K562 (cell line): Measurements from ENCODE around the gene PRKAG1. TPM values are rescaled to one million over a fixed set of nuclear protein-coding genes. Genes with fewer than 3 reads are reported as not detected.

Experiments used
- ATAC-seq: fragments of 200-7000 bp; cut with Tn5 transposase; 3 replicates; pipeline ENCODE4 v1.9.1; 2020; ENCODE audit warnings: moderate library complexity
- BruUV-seq: library from RNA; stranded (reverse); fragments of 400-500 nt; replicated peaks from 2 replicates; lab custom pipeline; 2021; lab: Mats Ljungman, UMichigan
- CTCF ChIA-PET: fragments of 300-600 bp; formaldehyde crosslinking; extraction: SDS; loops from one replicate; lab custom pipeline; 2021; ENCODE audit warnings: low intra/inter-chr PET ratio; lab: Yijun Ruan, JAX
- POLR2A ChIA-PET: fragments of 300-600, 350-650 bp; sonication (Branson Sonifier 250); formaldehyde crosslinking; extraction: SDS; loops from one replicate; lab custom pipeline; 2021; ENCODE audit warnings: antibody characterized with exemption, inconsistent platforms; lab: Yijun Ruan, JAX
- DNase-seq, 4 experiments: peaks; one replicate each; pipeline versions ENCODE4 v3.0.0 to v3.0.0-alpha.2; 2011 to 2018; ENCODE audit warnings: low spot score in 3 of 4, mixed read lengths in 3 of 4; ENCODE audit errors: extremely low read depth in 1 of 4
- FAIRE-seq: peaks from 2 replicates; lab custom pipeline; 2011; peaks lifted over from hg19 to GRCh38; lab: Jason Lieb, UNC
- H2AFZ ChIP-seq: 2 replicates; pipeline ENCODE4 v1.6.0; 2011; ENCODE audit warnings: low read depth, low read length, control low read depth, inconsistent platforms
- H3K27ac ChIP-seq: fragments of 200-600 bp; 3 replicates; pipeline ENCODE4 v1.8.0; 2011; ENCODE audit warnings: low read depth, mild to moderate bottlenecking, control low read depth, inconsistent platforms, low read length, moderate library complexity, mixed read lengths; ENCODE audit errors: extremely low read depth
- H3K27me3 ChIP-seq, 2 experiments: fragments of 300-600 bp in 1 of 2; 2 replicates in 1 of 2; 3 replicates in 1 of 2; pipeline versions ENCODE4 v1.6.0 to v1.8.0; 2011; ENCODE audit warnings: inconsistent platforms in 2 of 2, low read length in 2 of 2, mild to moderate bottlenecking in 1 of 2, mixed read lengths in 1 of 2, moderate library complexity in 1 of 2; ENCODE audit not compliant: control insufficient read depth in 2 of 2, insufficient read depth in 2 of 2
- H3K36me3 ChIP-seq: fragments of 300-600 bp; 3 replicates; pipeline ENCODE4 v1.8.0; 2011; ENCODE audit warnings: mild to moderate bottlenecking, low read length, inconsistent platforms; ENCODE audit not compliant: control insufficient read depth, insufficient read depth
- H3K4me1 ChIP-seq, 2 experiments: fragments of 200-600 bp in 1 of 2; replicated peaks in 1 of 2; 2 replicates in 1 of 2; 3 replicates in 1 of 2; pipeline versions ENCODE4 v1.5.1 to v1.8.0; 2011; ENCODE audit warnings: inconsistent platforms in 2 of 2, low read length in 2 of 2, mild to moderate bottlenecking in 1 of 2, mixed read lengths in 1 of 2, moderate library complexity in 1 of 2; ENCODE audit not compliant: control insufficient read depth in 2 of 2, insufficient read depth in 2 of 2
- H3K4me2 ChIP-seq: 2 replicates; pipeline ENCODE4 v1.6.1; 2011; ENCODE audit warnings: low read length, control low read depth, inconsistent platforms, mixed read lengths; ENCODE audit not compliant: insufficient read depth
- H3K4me3 ChIP-seq: fragments of 200-600 bp; sonication (generic), shearing (Covaris generic); 2 replicates; pipeline ENCODE4 v1.5.1; 2016; ENCODE audit warnings: control low read depth, inconsistent platforms
- H3K79me2 ChIP-seq: fragments of 200-600 bp; 3 replicates; pipeline ENCODE4 v1.8.0; 2011; ENCODE audit warnings: low read length, inconsistent platforms; ENCODE audit not compliant: control insufficient read depth, insufficient read depth
- H3K9ac ChIP-seq, 2 experiments: 2 replicates each; pipeline versions ENCODE4 v1.6.0 to v1.6.1; 2011; ENCODE audit warnings: low read depth in 2 of 2, low read length in 2 of 2, control low read depth in 1 of 2, inconsistent platforms in 1 of 2, mild to moderate bottlenecking in 1 of 2, mixed read lengths in 1 of 2; ENCODE audit not compliant: insufficient read depth in 1 of 2
- H3K9me1 ChIP-seq: one replicate; pipeline ENCODE4 v1.6.0; 2011; ENCODE audit warnings: inconsistent platforms, mild to moderate bottlenecking, low read length, moderate library complexity; ENCODE audit not compliant: control insufficient read depth, insufficient read depth
- H3K9me3 ChIP-seq: replicated peaks from 2 replicates; pipeline ENCODE4 v1.5.1; 2011; ENCODE audit warnings: low read depth, low read length, inconsistent platforms; ENCODE audit not compliant: control insufficient read depth, insufficient read depth
- H4K20me1 ChIP-seq: replicated peaks from 2 replicates; pipeline ENCODE4 v1.6.1; 2011; ENCODE audit warnings: low read length, inconsistent platforms, mixed read lengths; ENCODE audit not compliant: control insufficient read depth, insufficient read depth
- BRD9 ChIP-seq: fragments of 450-650 bp; IDR thresholded peaks from 2 replicates; pipeline ENCODE4 v1.6.1; 2018; ENCODE audit warnings: low read depth; ENCODE audit not compliant: partially characterized antibody
- CCAR2 ChIP-seq: fragments of 200-400 bp; formaldehyde crosslinking; IDR thresholded peaks from 2 replicates; pipeline ENCODE4 v1.6.1; 2017; ENCODE audit warnings: mild to moderate bottlenecking, low read depth, low read length
- CHAMP1 ChIP-seq: fragments of 450-650 bp; IDR thresholded peaks from 2 replicates; pipeline ENCODE4 v1.6.1; 2016; ENCODE audit warnings: mild to moderate bottlenecking
- MTA3 ChIP-seq: fragments of 450-650 bp; formaldehyde crosslinking; IDR thresholded peaks from 2 replicates; pipeline ENCODE4 v1.6.1; 2017; ENCODE audit warnings: mild to moderate bottlenecking, borderline replicate concordance
- POLR2G ChIP-seq: fragments of 200-400 bp; formaldehyde crosslinking; IDR thresholded peaks from 2 replicates; pipeline ENCODE4 v1.6.1; 2017; ENCODE audit warnings: low read depth, mild to moderate bottlenecking, antibody characterized with exemption, low read length, moderate library complexity
- RBM22 ChIP-seq: fragments of 200-400 bp; formaldehyde crosslinking; IDR thresholded peaks from 2 replicates; pipeline ENCODE4 v1.6.1; 2018; ENCODE audit warnings: low read length, low read depth; ENCODE audit not compliant: poor library complexity, severe bottlenecking
- SMARCE1 ChIP-seq: fragments of 450-650 bp; IDR thresholded peaks from 2 replicates; pipeline ENCODE4 v1.7.1; 2016; ENCODE audit warnings: mild to moderate bottlenecking
- ZNF3 ChIP-seq: fragments of 250-450 bp; sonication (Bioruptor Pico); IDR thresholded peaks from 2 replicates; pipeline ENCODE4 v1.5.0; 2021; ENCODE audit warnings: mild to moderate bottlenecking, moderate library complexity
- ZNF551 ChIP-seq: fragments of 250-450 bp; sonication (Bioruptor Pico); IDR thresholded peaks from 2 replicates; pipeline ENCODE4 v1.5.0; 2021; ENCODE audit warnings: mild to moderate bottlenecking, moderate library complexity
- WGBS: fragments of 100-300 bp; shearing (Covaris generic); methylation state at CpG from one replicate; pipeline ENCODE4 v1.1.6; 2016; ENCODE audit warnings: low coverage, mixed read lengths; ENCODE audit not compliant: insufficient coverage; ENCODE audit errors: missing lambda C conversion rate; 5-methylcytosine and 5-hydroxymethylcytosine counted together
- in situ Hi-C: fragments of 300-500 bp; cut with MboI; formaldehyde crosslinking; loops from 4 replicates; pipeline ENCODE4 v1.15.0; 2018; ENCODE audit warnings: inconsistent platforms, mixed read lengths
- intact Hi-C: fragments of 100-400 bp; cut with micrococcal nuclease; formaldehyde crosslinking; loops from 2 replicates; pipeline ENCODE4 v1.14.2; 2022
- polyA plus RNA-seq, 8 experiments: library from polyadenylated mRNA; depleted of rRNA in 4 of 8; stranded (reverse) in 5 of 8; unstranded in 3 of 8; fragments of >200 nt; fragmentation: Nextera tagmentation in 2 of 8; fragmentation: Illumina TruSeq in 1 of 8; extraction: Ambion mirVana in 2 of 8; extraction: Trizol in 1 of 8; gene quantifications; 2 replicates each; pipeline versions ENCODE4 v1.2.1 to v1.2.3, GENCODE V29; 2011 to 2014; ENCODE audit warnings: inconsistent platforms in 1 of 8, missing spikeins in 1 of 8
- total RNA-seq, 7 experiments: library from RNA; depleted of rRNA in 6 of 7; stranded (reverse); fragments of >200 nt in 6 of 7; fragmentation: Illumina TruSeq in 2 of 7; extraction: Trizol in 2 of 7; gene quantifications; 2 replicates each; pipeline versions ENCODE4 v1.2.1 to v1.2.3, GENCODE V29; 2011 to 2021; ENCODE audit warnings: low replicate concordance in 1 of 7

PRKAG1 gene
- total and polyA plus RNA-seq, 9 of the 15 experiments (the other 6 are each of a cell fraction or from before 2014, with no cell fraction given) = 51.1 to 126 (median 79.1) TPM

- TF ChIP-seq BRD9 (no peak), ZNF3 (no peak)
- TF ChIP-seq, all 486 proteins: peak for 0
Measured at GRCh38 chr12:49032276-49032675, 13.7 kb upstream of the PRKAG1 start (continued).

- intact Hi-C loops (no loop called here), in situ Hi-C loops (no loop called here)
- Histone ChIP-seq H3K4me1 (peaks cover 0 to 10% of the 10 kb centered on the region in 2 experiments; a peak in 1 of 5 replicates), H3K27me3 (no peaks in the 10 kb centered on the region), H3K9me1 (no peaks in the 10 kb centered on the region), H3K4me3 (no peak overlapping the region), H3K36me3 (peaks cover 97% of the 10 kb centered on the region), H3K4me2 (no peak overlapping the region), H4K20me1 (no peaks in the 10 kb centered on the region; the same call in 1 of the 2 replicates), H3K79me2 (no peaks in the 10 kb centered on the region), H3K9ac (peak overlapping the region in 1 of 2 experiments; percentile 65; a peak in 2 of 4 replicates), H3K9me3 (no peaks in the 10 kb centered on the region), H3K27ac (no peak overlapping the region), H2AFZ (no peak overlapping the region)
- TF ChIP-seq MTA3 (0 out of 2 replicates have a peak, but pooled peaks have one; percentile 14), ZNF551 (no peak), SMARCE1 (no peak), CCAR2 (no peak), POLR2G (peak; percentile 50), RBM22 (peak; percentile 57), CHAMP1 (no peak)
- POLR2A ChIA-PET = interaction anchor here (0.6 to 12.9 kb wide), 6 partner anchors 12 to 235 kb away, joined by 3 to 78 read pairs (median 4); partner anchors contain the start of genes PRKAG1 and TUBA1B
- DNase-seq (no peak), FAIRE-seq (no peak), ATAC-seq (peak; percentile 43)
- CTCF ChIA-PET = no interaction called here
- no TSS peak for BruUV-seq
- 95% methylated on average over 7 of the region's 8 CpGs for WGBS
Measured at GRCh38 chr12:49031573-49032161, 13.1 kb upstream of the PRKAG1 start.
